IMR-90 (cell line): ENCODE data around the gene KIAA0232. TPM values are rescaled to one million over a fixed set of nuclear protein-coding genes. Genes with fewer than 3 reads are reported as not detected.

Experiments used
- ATAC-seq: fragments of 200-7000 bp; cut with Tn5 transposase; 2 replicates; pipeline ENCODE4 v1.9.1; 2020; ENCODE audit warnings: low read depth, mild to moderate bottlenecking, moderate library complexity
- BruUV-seq: library from RNA; stranded (reverse); fragments of 400-500 nt; replicated peaks from 2 replicates; lab custom pipeline; 2021; lab: Mats Ljungman, UMichigan
- CTCF ChIA-PET: fragments of 300-600 bp; formaldehyde crosslinking; extraction: SDS; loops from one replicate; lab custom pipeline; 2021; ENCODE audit warnings: antibody characterized with exemption; lab: Yijun Ruan, JAX
- POLR2A ChIA-PET: fragments of 300-600 bp; sonication (Branson Sonifier 250); formaldehyde crosslinking; loops from one replicate; lab custom pipeline; 2022; ENCODE audit warnings: antibody characterized with exemption; ENCODE audit not compliant: unreplicated experiment; lab: Charles Lee
- DNase-seq: peaks from one replicate; pipeline ENCODE4 v3.0.0; 2013
- H2AFZ ChIP-seq: replicated peaks from 2 replicates; pipeline ENCODE3; 2013; ENCODE audit warnings: low read length, mild to moderate bottlenecking; ENCODE audit not compliant: poor library complexity
- H2AK5ac ChIP-seq: 2 replicates; pipeline ENCODE4 v1.6.1; 2013; ENCODE audit warnings: low read depth, low read length, inconsistent platforms
- H2AK9ac ChIP-seq: replicated peaks from 2 replicates; pipeline ENCODE3; 2013; ENCODE audit warnings: mild to moderate bottlenecking, low read depth, low read length, moderate library complexity; ENCODE audit not compliant: poor library complexity
- H2BK120ac ChIP-seq: 2 replicates; pipeline ENCODE4 v1.6.1; 2013; ENCODE audit warnings: low read depth, low read length, inconsistent platforms
- H2BK15ac ChIP-seq: 3 replicates; pipeline ENCODE4 v1.6.1; 2013; ENCODE audit warnings: low read depth, low read length, inconsistent platforms
- H2BK20ac ChIP-seq: 2 replicates; pipeline ENCODE4 v1.6.1; 2013; ENCODE audit warnings: low read depth, mild to moderate bottlenecking, inconsistent platforms, low read length, moderate library complexity
- H2BK5ac ChIP-seq: 2 replicates; pipeline ENCODE4 v1.6.1; 2013; ENCODE audit warnings: mild to moderate bottlenecking, low read depth, low read length, inconsistent platforms; ENCODE audit not compliant: poor library complexity, severe bottlenecking
- H3K14ac ChIP-seq: replicated peaks from 2 replicates; pipeline ENCODE4 v1.6.1; 2013; ENCODE audit warnings: low read depth, low read length, inconsistent platforms
- H3K18ac ChIP-seq: 2 replicates; pipeline ENCODE4 v1.6.1; 2013; ENCODE audit warnings: low read depth, low read length, control low read depth
- H3K23ac ChIP-seq: 2 replicates; pipeline ENCODE4 v1.6.1; 2013; ENCODE audit warnings: low read depth, low read length, inconsistent platforms
- H3K27ac ChIP-seq: 2 replicates; pipeline ENCODE4 v1.5.1; 2013; ENCODE audit warnings: mild to moderate bottlenecking, control low read depth, low read length; ENCODE audit not compliant: insufficient read depth
- H3K27me3 ChIP-seq: 2 replicates; pipeline ENCODE4 v1.6.1; 2013; ENCODE audit warnings: low read length; ENCODE audit not compliant: control insufficient read depth, insufficient read depth
- H3K36me3 ChIP-seq: 2 replicates; pipeline ENCODE4 v1.6.1; 2013; ENCODE audit warnings: low read length, mixed read lengths; ENCODE audit not compliant: control insufficient read depth, insufficient read depth
- H3K4ac ChIP-seq: 2 replicates; pipeline ENCODE4 v1.6.1; 2013; ENCODE audit warnings: low read depth, low read length, inconsistent platforms
- H3K4me1 ChIP-seq: 2 replicates; pipeline ENCODE4 v1.6.1; 2013; ENCODE audit warnings: low read length, mixed read lengths; ENCODE audit not compliant: control insufficient read depth, insufficient read depth
- H3K4me2 ChIP-seq: 2 replicates; pipeline ENCODE4 v1.6.1; 2013; ENCODE audit warnings: low read depth, mild to moderate bottlenecking, control low read depth, low read length, moderate library complexity
- H3K4me3 ChIP-seq: 2 replicates; pipeline ENCODE4 v1.5.1; 2013; ENCODE audit warnings: low read depth, mild to moderate bottlenecking, control low read depth, low read length, moderate library complexity; ENCODE audit not compliant: insufficient read depth
- H3K56ac ChIP-seq: 2 replicates; pipeline ENCODE4 v1.6.1; 2013; ENCODE audit warnings: low read length, inconsistent platforms; ENCODE audit not compliant: insufficient read depth; ENCODE audit errors: extremely low read depth
- H3K79me1 ChIP-seq, 2 experiments: 2 replicates each; pipeline ENCODE4 v1.6.1; 2013; ENCODE audit warnings: low read length in 2 of 2, inconsistent platforms in 1 of 2, low read depth in 1 of 2
- H3K9ac ChIP-seq: 2 replicates; pipeline ENCODE4 v1.6.1; 2013; ENCODE audit warnings: low read depth, low read length, control low read depth
- H3K9me1 ChIP-seq: 2 replicates; pipeline ENCODE4 v1.6.1; 2013; ENCODE audit warnings: low read length, inconsistent platforms; ENCODE audit not compliant: insufficient read depth
- H3K9me3 ChIP-seq: 2 replicates; pipeline ENCODE4 v1.6.1; 2013; ENCODE audit warnings: low read length; ENCODE audit not compliant: control insufficient read depth, insufficient read depth
- H4K20me1 ChIP-seq: 2 replicates; pipeline ENCODE4 v1.6.1; 2013; ENCODE audit warnings: low read length, inconsistent platforms; ENCODE audit not compliant: insufficient read depth
- H4K5ac ChIP-seq: 2 replicates; pipeline ENCODE4 v1.6.1; 2013; ENCODE audit warnings: mild to moderate bottlenecking, low read depth, low read length, control low read depth
- H4K8ac ChIP-seq, 2 experiments: 2 replicates each; pipeline ENCODE4 v1.6.1; 2013; ENCODE audit warnings: low read depth in 2 of 2, low read length in 2 of 2, control low read depth in 1 of 2, inconsistent platforms in 1 of 2
- H4K91ac ChIP-seq: 2 replicates; pipeline ENCODE4 v1.6.1; 2013; ENCODE audit warnings: low read depth, low read length, inconsistent platforms; ENCODE audit not compliant: insufficient read depth
- CTCF ChIP-seq: conservative IDR thresholded peaks from 2 replicates; pipeline ENCODE4 v1.5.1; 2012; ENCODE audit warnings: mild to moderate bottlenecking, low read depth, low read length, improper control_type of control experiment
- MAFK ChIP-seq: IDR thresholded peaks from 2 replicates; pipeline ENCODE4 v1.6.1; 2012; ENCODE audit warnings: low read depth, low read length, improper control_type of control experiment
- MAZ ChIP-seq: IDR thresholded peaks from 2 replicates; pipeline ENCODE4 v1.6.1; 2012; ENCODE audit warnings: low read depth, mild to moderate bottlenecking, low read length, improper control_type of control experiment, moderate library complexity, borderline replicate concordance
- SMC3 ChIP-seq: fragments of 150-350 bp; IDR thresholded peaks from 2 replicates; pipeline ENCODE4 v1.6.1; 2016; ENCODE audit warnings: low read depth, mild to moderate bottlenecking, antibody characterized with exemption, low read length, moderate library complexity
- WGBS, 2 experiments: methylation state at CpG; one replicate each; pipeline versions ENCODE4 v1.1.5 to v1.1.7; 2013; ENCODE audit warnings: missing lambda C conversion rate in 2 of 2; ENCODE audit not compliant: insufficient read length in 1 of 2; ENCODE audit errors: extremely low coverage in 2 of 2; 5-methylcytosine and 5-hydroxymethylcytosine counted together
- dilution Hi-C: fragments of 300-500 bp; cut with HindIII; formaldehyde crosslinking; loops from one replicate; pipeline ENCODE4 v1.14.3; 2018; ENCODE audit warnings: low sequenced_read_pairs; ENCODE audit not compliant: unreplicated experiment
- in situ Hi-C: fragments of 300-500 bp; cut with MboI; formaldehyde crosslinking; loops from 3 replicates; pipeline ENCODE4 v1.14.3; 2019; ENCODE audit warnings: low sequenced_read_pairs, inconsistent platforms, mixed read lengths
- intact Hi-C: fragments of 100-400 bp; cut with micrococcal nuclease; formaldehyde crosslinking; loops from 2 replicates; pipeline ENCODE4 v1.10.0; 2022
- polyA plus RNA-seq, 3 experiments: library from polyadenylated mRNA; depleted of rRNA; stranded (reverse); fragments of >200 nt; gene quantifications; 2 replicates each; pipeline ENCODE4 v1.2.3, GENCODE V29; 2012; ENCODE audit warnings: low replicate concordance in 1 of 3
- total RNA-seq: library from RNA; depleted of rRNA; stranded (reverse); fragments of >200 nt; gene quantifications from 2 replicates; pipeline ENCODE4 v1.2.3, GENCODE V29; 2012

KIAA0232 gene
- total and polyA plus RNA-seq, 2 of the 4 experiments (the other 2 are of a cell fraction) = 6.8 to 19.5 TPM

GRCh38 chr4:6765703-6766102, 16.8 kb upstream of the KIAA0232 start:
- no peak overlapping the region for H3K9ac ChIP-seq
- ChIA-PET POLR2A (no interaction called here), CTCF (no interaction called here)
- TF ChIP-seq CTCF (no peak), MAZ (no peak), MAFK (no peak), SMC3 (no peak)
- H3K4me1 ChIP-seq = peaks cover 3% of the 10 kb centered on the region
- intact Hi-C loops (no loop called here), in situ Hi-C loops (no loop called here), dilution Hi-C loops (no loop called here)
- H2BK20ac ChIP-seq = no peak overlapping the region
- H2AK9ac ChIP-seq = no peak overlapping the region
- no peak overlapping the region for H3K4me3 ChIP-seq
- H2BK5ac ChIP-seq = no peak overlapping the region
- no peaks in the 10 kb centered on the region for H4K20me1 ChIP-seq
- H3K56ac ChIP-seq = no peak overlapping the region
- ATAC-seq (no peak), DNase-seq (no peak)
- no peak overlapping the region for H3K18ac ChIP-seq
- no peak overlapping the region for H4K8ac ChIP-seq
- no peak overlapping the region for H3K14ac ChIP-seq
- no peak overlapping the region for H4K91ac ChIP-seq
- no peak overlapping the region for H2AK5ac ChIP-seq
- no peak overlapping the region for H2AFZ ChIP-seq
- H3K23ac ChIP-seq = no peak overlapping the region
- H3K4me2 ChIP-seq = no peak overlapping the region
- no peaks in the 10 kb centered on the region for H3K9me1 ChIP-seq
- WGBS, 2 experiments = 83% methylated on average over 2 of the region's 2 CpGs; no CpG with 5 or more reads in 1 of the 2 experiments
- H3K27me3 ChIP-seq = peaks cover 37% of the 10 kb centered on the region
- H3K27ac ChIP-seq = no peak overlapping the region
- no peak overlapping the region for H2BK15ac ChIP-seq
- no peaks in the 10 kb centered on the region; the same call in 1 of the 2 replicates for H3K9me3 ChIP-seq
- H3K4ac ChIP-seq = no peak overlapping the region
- no peaks in the 10 kb centered on the region for H3K79me1 ChIP-seq
- H3K36me3 ChIP-seq = no peaks in the 10 kb centered on the region
- no peak overlapping the region for H2BK120ac ChIP-seq
- H4K5ac ChIP-seq = no peak overlapping the region
- no TSS peak for BruUV-seq
